ENCODE data around the gene SLC12A3. TPM values are rescaled to one million over a fixed set of nuclear protein-coding genes. Genes with fewer than 3 reads are reported as not detected.

SLC12A3 gene
- total RNA-seq, 4 donors from 2014 or later, result not detected

DNA sequence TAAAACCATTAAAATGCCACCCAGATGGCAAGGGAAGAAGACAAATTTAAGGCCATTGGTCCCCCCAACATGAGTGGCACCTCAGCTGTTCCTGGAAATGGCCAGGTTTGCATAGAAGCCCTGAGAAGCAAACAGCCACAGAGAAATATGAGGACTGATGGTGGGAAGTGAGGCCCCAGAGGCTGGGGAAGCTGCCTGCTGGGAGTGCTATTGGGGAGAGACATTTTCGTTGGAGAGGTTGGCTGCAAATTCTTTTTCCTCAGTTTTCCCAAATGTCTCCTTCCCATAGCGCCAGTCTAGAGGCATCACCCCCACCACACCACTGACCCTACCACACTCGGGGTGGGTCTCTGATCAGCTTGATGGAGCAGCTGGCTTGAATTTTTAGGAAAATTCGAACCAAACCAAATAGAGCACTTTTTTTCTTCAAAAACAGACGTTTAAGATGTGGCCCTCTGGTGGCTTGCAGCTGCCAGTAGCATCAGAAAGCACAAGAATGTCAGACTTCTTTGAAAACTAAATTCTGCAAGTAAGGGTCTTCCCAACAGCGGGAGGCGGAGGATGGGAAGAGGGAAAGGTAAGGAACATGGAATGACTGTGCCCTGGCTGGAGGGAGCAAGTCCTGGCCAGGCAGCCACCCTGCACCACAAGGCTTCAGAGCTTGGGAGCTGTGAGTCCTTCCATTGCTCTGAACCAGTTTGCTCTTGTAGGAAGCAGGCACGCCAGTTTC, 13.2 kb upstream of the SLC12A3 start:
- Histone ChIP-seq H3K4me3 (no peak overlapping the region), H3K9me3 (no peaks in the 10 kb centered on the region), H3K27me3 (no peaks in the 10 kb centered on the region), H3K4me1 (no peaks in the 10 kb centered on the region), H3K36me3 (no peaks in the 10 kb centered on the region), H3K27ac (no peak overlapping the region)
- DNase-seq, result peak in 1 of 3 donors; percentile 36
- TF ChIP-seq, protein P1, sequence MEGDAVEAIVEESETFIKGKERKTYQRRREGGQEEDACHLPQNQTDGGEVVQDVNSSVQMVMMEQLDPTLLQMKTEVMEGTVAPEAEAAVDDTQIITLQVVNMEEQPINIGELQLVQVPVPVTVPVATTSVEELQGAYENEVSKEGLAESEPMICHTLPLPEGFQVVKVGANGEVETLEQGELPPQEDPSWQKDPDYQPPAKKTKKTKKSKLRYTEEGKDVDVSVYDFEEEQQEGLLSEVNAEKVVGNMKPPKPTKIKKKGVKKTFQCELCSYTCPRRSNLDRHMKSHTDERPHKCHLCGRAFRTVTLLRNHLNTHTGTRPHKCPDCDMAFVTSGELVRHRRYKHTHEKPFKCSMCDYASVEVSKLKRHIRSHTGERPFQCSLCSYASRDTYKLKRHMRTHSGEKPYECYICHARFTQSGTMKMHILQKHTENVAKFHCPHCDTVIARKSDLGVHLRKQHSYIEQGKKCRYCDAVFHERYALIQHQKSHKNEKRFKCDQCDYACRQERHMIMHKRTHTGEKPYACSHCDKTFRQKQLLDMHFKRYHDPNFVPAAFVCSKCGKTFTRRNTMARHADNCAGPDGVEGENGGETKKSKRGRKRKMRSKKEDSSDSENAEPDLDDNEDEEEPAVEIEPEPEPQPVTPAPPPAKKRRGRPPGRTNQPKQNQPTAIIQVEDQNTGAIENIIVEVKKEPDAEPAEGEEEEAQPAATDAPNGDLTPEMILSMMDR (IDR thresholded peaks at IDR 0.05), result peak in 4 of 6 experiments; percentile 6 to 15 (median 11)
- TF ChIP-seq POLR2A (IDR thresholded peaks at IDR 0.05), result no peak

DNA sequence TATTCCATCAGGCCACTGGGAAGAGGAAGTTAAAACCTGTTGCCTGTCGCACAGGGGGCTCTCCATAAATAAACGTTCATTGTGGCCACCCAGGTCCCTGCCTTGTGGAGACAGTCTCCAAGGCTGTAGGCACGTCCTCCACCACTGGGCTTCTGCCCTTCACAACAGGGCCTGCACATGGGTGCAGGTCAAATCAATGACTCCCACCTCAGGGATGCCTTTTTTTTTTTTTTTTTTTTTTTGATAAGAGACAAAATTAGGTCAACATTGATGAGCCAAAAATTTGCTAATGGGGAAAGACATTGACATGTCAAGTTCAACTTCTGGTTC, 12.6 kb upstream of the SLC12A3 start:
- Histone ChIP-seq H3K4me1 (no peaks in the 10 kb centered on the region), H3K27me3 (no peaks in the 10 kb centered on the region), H3K9me3 (no peaks in the 10 kb centered on the region), H3K27ac (no peak overlapping the region), H3K36me3 (no peaks in the 10 kb centered on the region), H3K4me3 (no peak overlapping the region)
- no peak for TF ChIP-seq POLR2A (IDR thresholded peaks at IDR 0.05)
- TF ChIP-seq, protein P1 (IDR thresholded peaks at IDR 0.05), result no peak
- DNase-seq, result no peak

DNA sequence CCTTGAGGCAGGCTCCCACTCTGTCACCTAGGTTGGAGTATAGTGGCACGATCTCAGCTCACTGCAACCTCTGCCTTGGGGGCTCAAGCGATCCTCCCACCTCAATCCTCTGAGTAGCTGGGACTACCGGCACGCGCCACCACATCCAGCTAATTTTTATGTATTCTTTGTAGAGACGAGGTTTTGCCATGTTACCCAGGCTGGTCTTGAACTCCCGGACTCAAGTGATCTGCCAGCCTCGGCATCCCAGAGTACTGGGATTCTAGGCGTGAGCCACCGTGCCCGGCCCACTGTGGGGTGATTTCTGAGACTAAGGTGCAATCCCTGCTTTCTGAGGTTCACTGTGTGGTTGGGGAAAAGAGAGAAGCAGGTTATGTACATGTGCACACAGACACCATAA, 12.0 kb upstream of the SLC12A3 start:
- H3K4me3 ChIP-seq, result no peak overlapping the region
- TF ChIP-seq, protein P1 (IDR thresholded peaks at IDR 0.05), result no peak
- no peak for TF ChIP-seq POLR2A (IDR thresholded peaks at IDR 0.05)
- H3K27me3 ChIP-seq, result no peaks in the 10 kb centered on the region
- no peak overlapping the region for H3K27ac ChIP-seq
- DNase-seq, result peak in 1 of 3 donors; percentile 3
- no peaks in the 10 kb centered on the region for H3K4me1 ChIP-seq
- no peaks in the 10 kb centered on the region for H3K9me3 ChIP-seq
- no peaks in the 10 kb centered on the region for H3K36me3 ChIP-seq

DNA sequence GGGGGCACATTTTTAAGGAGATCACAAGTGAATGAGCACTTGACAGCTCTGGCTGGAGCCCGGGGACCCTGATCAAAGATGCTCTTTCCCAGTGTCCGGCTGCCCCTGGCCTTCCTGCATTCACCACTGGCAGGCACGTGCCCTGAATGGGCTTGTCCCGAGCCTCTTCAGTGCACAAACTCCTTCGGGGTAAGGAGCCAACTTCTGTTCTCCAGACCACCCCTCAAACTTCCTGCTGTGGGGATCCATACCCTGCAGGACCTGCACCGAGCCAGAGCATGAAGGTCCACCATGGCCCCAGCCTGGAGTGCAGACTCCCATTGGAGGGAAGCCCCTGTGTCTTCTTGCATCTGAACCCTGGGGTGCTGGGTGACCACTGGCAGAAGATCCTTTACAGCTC, 9.8 kb upstream of the SLC12A3 start:
- Histone ChIP-seq H3K4me3 (no peak overlapping the region), H3K9me3 (no peaks in the 10 kb centered on the region), H3K27ac (no peak overlapping the region), H3K36me3 (no peaks in the 10 kb centered on the region), H3K4me1 (peaks cover 0 to 2% (median 0%) of the 10 kb centered on the region in 4 donors), H3K27me3 (no peaks in the 10 kb centered on the region)
- DNase-seq, result peak in 1 of 3 donors; percentile 18
- TF ChIP-seq POLR2A (IDR thresholded peaks at IDR 0.05), result no peak
- TF ChIP-seq, protein P1 (IDR thresholded peaks at IDR 0.05), result no peak

DNA sequence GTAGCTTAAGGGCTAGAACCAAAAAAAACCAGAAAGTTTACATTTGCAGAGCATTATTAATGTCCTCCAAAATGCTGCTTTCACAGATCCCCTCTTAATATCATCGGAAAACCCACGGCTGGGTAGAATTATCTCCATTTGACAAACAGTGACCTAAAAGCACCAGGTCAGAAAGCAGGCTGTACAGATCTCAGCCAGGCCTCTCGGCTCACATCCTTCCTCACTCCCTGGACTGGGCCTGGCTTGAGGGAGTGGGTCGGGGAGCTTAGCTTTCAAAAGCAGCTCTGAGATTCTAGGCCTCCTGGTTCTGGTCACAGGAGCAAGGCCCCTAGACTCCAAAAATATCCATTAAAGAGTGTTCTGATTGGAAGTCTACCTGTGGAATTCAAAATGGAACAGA, 9.1 kb upstream of the SLC12A3 start:
- H3K27ac ChIP-seq, result no peak overlapping the region
- DNase-seq, result peak in 1 of 3 donors; percentile 2
- peaks cover 0 to 9% (median 2%) of the 10 kb centered on the region in 4 donors for H3K4me1 ChIP-seq
- H3K36me3 ChIP-seq, result no peaks in the 10 kb centered on the region
- no peaks in the 10 kb centered on the region for H3K27me3 ChIP-seq
- TF ChIP-seq, protein P1 (IDR thresholded peaks at IDR 0.05), result no peak
- no peak for TF ChIP-seq POLR2A (IDR thresholded peaks at IDR 0.05)
- no peak overlapping the region for H3K4me3 ChIP-seq
- no peaks in the 10 kb centered on the region for H3K9me3 ChIP-seq
